GM18861 (cell line): ENCODE results near the gene GRK6.
"Not testable (repeated sequence)": the region's sequence is repeated elsewhere in the genome, so short reads cannot be mapped to it uniquely, and the experiment has no call there.

Experiments
- ATAC-seq: cut with Tn5 transposase; IDR thresholded peaks from one replicate; pipeline ENCODE4 v1.9.1; 2021; ENCODE audit not compliant: unreplicated experiment

GRK6 gene

GRCh38 chr5:177397875-177398390, 28.5 kb upstream of the GRK6 start:
- ATAC-seq: no peak

DNA sequence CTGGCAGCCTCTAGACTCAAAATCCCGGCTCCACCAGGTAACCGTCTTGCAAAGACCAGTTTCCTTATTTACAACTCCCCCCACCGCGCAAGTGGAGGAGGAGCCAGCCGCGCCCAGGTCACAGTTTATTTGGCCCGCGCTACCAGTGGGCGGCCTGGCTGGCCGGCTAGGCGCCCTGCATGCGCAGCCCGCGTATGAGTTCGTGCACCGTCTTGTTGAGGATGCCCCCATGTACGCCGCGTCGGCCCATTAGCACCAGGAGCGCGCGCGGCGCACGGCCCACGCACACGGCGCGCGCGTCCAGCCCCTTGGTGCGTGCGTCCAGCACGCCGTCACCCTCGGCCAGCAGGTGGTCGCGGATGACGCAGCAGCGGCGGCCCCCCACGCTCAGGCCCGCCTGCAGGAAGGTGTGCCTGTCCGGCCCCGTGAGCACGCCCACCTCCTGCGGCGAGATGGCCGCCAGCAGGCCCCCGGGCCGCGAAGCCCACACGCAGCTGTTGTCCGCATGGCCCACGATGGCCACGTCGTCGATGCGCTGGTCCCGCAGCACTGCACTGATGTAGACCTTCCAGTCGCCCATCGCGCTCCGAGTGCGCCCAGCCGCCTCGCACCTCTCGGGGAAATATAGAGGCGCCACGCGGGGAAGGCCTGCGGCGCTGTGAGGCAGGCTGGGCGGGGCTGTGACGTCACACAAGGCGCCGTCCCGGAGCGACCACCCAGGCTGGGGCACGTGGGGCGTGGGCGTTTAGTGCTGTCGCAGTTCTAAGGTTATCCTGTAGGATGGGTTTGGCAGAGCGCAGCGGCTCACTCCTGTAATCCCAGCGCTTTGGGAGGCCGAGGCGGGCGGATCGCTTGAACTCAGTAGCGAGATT, 26.2 kb upstream of the GRK6 start, which contains the start of gene PFN3:
Gene PFN3, minus strand, starts transcription at position 665 of the 872 bp plus-strand sequence. Its CDS starts 85 bp downstream, at position 580.
- no peak for ATAC-seq

DNA sequence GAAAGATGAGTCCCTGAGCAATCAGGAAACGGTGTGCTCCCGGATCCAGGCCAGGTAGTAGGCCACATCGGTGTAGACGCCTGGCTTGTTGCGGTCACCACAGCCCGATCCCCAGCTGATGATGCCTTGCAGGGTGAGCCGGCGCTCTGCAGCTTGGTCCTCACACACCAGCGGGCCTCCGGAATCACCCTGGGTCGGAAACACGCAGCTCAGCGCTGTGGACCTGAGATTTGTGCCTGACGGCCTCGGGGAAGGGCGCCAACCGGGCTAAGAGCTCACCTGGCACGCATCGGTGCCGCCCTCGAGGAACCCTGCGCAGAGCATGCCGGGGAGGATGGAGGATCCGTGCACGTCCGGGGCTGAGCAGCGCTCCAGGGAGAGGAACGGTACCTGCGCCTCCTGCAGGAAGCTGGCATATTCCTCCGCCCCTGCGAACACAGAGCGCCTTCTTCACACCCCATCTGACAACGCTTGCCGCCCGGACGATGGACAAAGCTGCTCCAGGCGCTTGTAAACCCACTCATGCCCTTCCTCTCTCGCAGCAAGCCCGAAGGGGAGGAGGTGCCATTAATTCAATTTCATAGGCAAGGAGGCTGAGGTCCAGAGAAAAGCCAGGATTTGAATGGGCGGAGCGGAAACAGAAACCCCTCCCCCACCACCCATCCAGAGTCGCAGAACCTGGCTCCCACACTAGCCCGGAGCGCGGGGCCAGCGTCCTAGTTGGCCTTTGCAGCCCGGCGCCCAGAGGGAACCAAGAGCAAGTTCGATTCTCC, 24.0 kb upstream of the GRK6 start:
- ATAC-seq: no peak

GRCh38 chr5:177403102-177403791, 23.2 kb upstream of the GRK6 start:
- peak; percentile 5 for ATAC-seq

GRCh38 chr5:177403792-177404640, 22.5 kb upstream of the GRK6 start:
- ATAC-seq: peak; percentile 69

GRCh38 chr5:177404641-177405179, 21.8 kb upstream of the GRK6 start:
- no peak for ATAC-seq

- no peak for ATAC-seq
Observed at GRCh38 chr5:177405312-177405711, 21.2 kb upstream of the GRK6 start.

GRCh38 chr5:177405805-177406204, 20.7 kb upstream of the GRK6 start:
- ATAC-seq: no peak

DNA sequence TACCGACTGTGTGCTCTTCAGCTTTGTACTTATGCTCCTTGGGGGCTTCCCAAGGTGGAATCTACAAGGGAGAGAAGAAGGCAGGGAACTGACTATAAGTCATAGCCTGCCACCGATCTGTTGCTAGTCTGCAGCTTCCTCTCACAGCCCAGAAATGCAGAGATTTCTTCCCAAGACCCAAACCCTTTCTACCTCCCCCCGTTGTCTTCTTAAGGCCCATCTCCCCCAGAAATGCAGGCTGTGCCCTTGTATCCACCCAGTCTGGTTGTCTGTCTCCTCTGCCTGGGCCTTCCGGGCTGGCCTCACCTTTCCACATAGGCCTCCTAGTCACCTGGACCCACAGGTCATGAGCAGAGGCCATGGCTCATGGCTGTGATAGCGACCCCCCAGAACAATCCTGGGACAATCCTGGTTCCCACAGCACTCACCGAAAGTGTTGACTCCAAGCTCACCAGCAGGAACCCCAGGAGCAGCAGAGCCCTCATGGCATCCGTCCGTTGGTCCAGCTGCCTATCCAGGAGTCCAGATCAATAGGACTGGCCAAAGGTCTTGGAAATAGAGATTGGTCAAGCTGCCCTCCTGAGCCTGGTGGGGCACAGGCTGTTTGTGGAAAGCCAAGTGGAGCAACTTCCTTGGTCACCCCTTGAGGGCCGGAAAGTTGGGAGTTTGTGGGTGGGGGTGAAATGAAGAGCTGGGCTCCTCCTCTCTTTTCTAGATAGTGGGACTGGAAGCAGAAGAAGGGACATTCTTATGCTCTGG, 17.3 kb upstream of the GRK6 start, which contains the start of gene F12:
Gene F12, minus strand, starts transcription at position 522 of the 759 bp plus-strand sequence. Its CDS starts 37 bp downstream, at position 485.
- ATAC-seq: no peak

DNA sequence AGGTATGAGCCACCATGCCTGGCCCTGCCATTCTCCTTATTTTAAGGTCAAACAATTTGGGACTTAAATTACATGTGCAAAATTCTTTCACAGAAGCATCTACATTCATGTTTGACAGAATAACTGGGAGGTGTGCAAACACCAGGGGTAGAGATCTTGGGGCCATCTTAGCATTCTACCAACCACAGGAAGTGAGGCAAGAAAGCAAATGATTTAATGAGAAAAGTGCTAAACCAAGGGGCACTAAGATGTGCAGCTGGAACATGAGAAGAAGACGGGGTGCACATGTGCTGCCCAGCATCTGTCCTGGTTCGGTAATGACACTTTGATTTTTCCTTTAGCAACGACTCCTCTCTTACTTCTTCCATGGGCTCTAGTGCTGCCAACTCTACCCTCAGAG, 15.9 kb upstream of the GRK6 start:
- ATAC-seq: no peak

- peak; percentile 71 for ATAC-seq
Observed at GRCh38 chr5:177412603-177413233, 13.8 kb upstream of the GRK6 start.

DNA sequence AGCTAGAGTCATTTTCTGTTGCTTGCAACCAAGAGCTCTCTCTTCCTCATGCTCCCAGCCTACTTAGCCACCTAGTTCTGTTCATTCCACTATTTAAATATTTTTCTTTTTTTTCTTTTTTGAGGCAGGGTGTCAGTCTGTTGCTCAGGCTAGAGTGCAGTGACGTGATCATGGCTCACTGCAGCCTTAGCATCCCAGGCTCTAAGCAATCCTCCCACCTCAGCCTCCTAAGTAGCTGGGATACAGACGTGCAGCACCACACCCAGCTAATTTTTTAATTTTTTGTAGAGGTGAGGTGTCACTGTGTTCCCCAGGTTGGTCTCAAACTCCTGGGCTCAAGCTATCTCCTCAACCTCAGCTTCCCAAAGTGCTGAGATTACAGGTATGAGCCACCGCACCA, 12.0 kb upstream of the GRK6 start:
- ATAC-seq: no peak

GRCh38 chr5:177417081-177417480, 9.4 kb upstream of the GRK6 start:
- ATAC-seq: not testable (repeated sequence)

- ATAC-seq: no peak
Observed at GRCh38 chr5:177419046-177419445, 7.4 kb upstream of the GRK6 start.

DNA sequence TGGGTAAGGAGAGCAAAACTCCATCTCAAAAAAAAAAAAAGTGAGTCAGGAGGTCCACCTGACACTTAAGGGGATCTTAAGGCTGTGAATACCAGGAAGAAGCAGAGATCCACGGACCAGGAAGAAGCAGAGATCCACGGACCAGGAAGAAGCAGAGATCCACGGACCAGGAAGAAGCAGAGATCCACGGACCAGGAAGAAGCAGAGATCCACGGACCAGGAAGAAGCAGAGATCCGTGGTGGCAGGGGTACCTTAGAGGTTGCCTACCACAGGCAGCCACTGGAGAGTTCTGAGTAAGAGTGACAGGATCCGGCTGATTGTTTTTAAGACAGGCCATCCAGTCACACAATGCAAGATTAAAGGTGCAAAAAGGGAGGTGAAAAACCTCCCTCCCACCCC, 6.0 kb upstream of the GRK6 start:
- ATAC-seq: not testable (repeated sequence)

- no peak for ATAC-seq
Observed at GRCh38 chr5:177421062-177421798, 5.2 kb upstream of the GRK6 start.

DNA sequence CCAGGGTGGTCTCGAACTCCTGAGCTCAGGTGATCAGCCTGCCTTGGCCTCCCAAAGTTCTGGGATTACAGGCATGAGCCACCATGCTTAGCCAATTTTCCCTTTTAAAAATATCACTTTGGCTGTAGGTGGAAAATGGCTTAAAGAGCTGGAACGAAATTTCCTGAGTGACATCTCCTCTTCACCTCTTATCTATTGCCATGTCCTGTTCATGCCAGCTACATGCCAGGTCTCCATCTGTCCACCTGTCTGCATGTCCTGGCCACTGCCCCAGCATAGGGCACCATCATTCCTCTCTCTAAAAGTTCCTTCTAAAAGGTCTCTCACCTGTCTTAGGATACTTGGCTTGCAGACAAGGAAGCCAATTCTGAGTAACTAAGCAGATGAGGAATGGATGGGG, 2.8 kb upstream of the GRK6 start:
- ATAC-seq: no peak

DNA sequence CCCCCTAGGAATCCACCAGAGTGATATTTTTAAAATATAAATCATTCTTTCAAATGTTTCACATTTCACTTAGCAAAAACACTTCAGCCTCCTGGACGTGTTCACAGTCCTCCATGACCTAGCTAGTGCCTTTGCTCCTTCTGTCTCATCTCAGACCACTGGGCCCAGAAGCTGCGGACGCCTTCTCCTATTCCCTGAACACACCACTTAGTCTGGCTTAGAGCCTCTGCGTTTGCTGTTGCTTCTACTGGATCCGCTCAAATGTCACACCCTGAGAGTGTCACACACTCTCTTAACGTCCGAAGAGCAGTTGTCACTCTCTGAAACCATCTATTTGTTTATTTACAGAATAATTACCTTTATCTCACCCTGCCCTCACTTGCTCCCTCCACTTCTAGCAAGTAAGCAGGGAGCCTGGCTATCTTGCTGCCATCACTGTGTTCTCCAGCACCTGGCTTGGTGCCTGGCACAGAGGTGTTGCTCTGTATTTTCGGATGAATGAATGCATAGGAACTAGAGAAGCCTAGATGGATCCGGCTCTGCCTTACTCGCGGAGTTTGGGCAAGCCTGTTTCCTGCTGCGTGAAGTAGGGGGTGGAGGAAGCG, 1.2 kb upstream of the GRK6 start:
- no peak for ATAC-seq
